HEK293 (cell line): Measurements from ENCODE around the gene S100A16.
A peak's percentile ranks its signal among the peaks of the same experiment; 100 is the strongest.

Experiments
- CTCF ChIA-PET: fragments of 350-600 bp; formaldehyde crosslinking; extraction: SDS; loops from one replicate; lab custom pipeline; 2021; ENCODE audit warnings: antibody characterized with exemption; lab: Yijun Ruan, JAX
- POLR2A ChIA-PET: fragments of 300-600 bp; formaldehyde crosslinking; extraction: SDS; loops from one replicate; lab custom pipeline; 2020; ENCODE audit warnings: antibody characterized with exemption, inconsistent platforms; lab: Yijun Ruan, JAX
- H3K27ac ChIP-seq: fragments of 200-500 bp; sonication (Bioruptor generic); 2 replicates; pipeline ENCODE4 v1.5.1; 2014; ENCODE audit warnings: low read depth, low read length, control low read depth, inconsistent platforms; ENCODE audit errors: extremely low read depth
- H3K36me3 ChIP-seq, 2 experiments: fragments of 200-500 bp in 1 of 2; sonication (Bioruptor generic) in 1 of 2; 1 replicate in 1 of 2; 2 replicates in 1 of 2; pipeline ENCODE4 v1.5.1; 2014 to 2017; ENCODE audit warnings: inconsistent platforms in 2 of 2, low read length in 2 of 2; ENCODE audit not compliant: control insufficient read depth in 2 of 2, insufficient read depth in 1 of 2
- H3K4me1 ChIP-seq: fragments of 200-500 bp; sonication (Bioruptor generic); 2 replicates; pipeline ENCODE4 v1.5.1; 2014; ENCODE audit warnings: mild to moderate bottlenecking, low read length, inconsistent platforms; ENCODE audit not compliant: control insufficient read depth, insufficient read depth
- H3K4me3 ChIP-seq: 2 replicates; pipeline ENCODE4 v1.5.1; 2011; ENCODE audit warnings: low read depth, mild to moderate bottlenecking, control low read depth, low read length, moderate library complexity
- H3K9me3 ChIP-seq: fragments of 200-500 bp; sonication (Bioruptor generic); 2 replicates; pipeline ENCODE4 v1.5.1; 2014; ENCODE audit warnings: low read depth, low read length, inconsistent platforms; ENCODE audit not compliant: control insufficient read depth, insufficient read depth
- BCL11B ChIP-seq: fragments of 450-650 bp; formaldehyde crosslinking; IDR thresholded peaks from 2 replicates; pipeline ENCODE4 v1.5.1; 2016; ENCODE audit warnings: low read depth, missing biosample characterization, missing genetic modification characterization
- ELK4 ChIP-seq: IDR thresholded peaks from 2 replicates; pipeline ENCODE4 v1.6.1; 2011; ENCODE audit warnings: mild to moderate bottlenecking, low read depth, low read length, borderline replicate concordance
- INSM2 ChIP-seq: fragments of 450-650 bp; formaldehyde crosslinking; IDR thresholded peaks from 2 replicates; pipeline ENCODE4 v1.5.1; 2016; ENCODE audit warnings: missing biosample characterization, missing genetic modification characterization
- ZBTB17 ChIP-seq: fragments of 450-650 bp; formaldehyde crosslinking; IDR thresholded peaks from 2 replicates; pipeline ENCODE4 v1.5.1; 2016; ENCODE audit warnings: missing biosample characterization, missing genetic modification characterization
- ZBTB7A ChIP-seq: fragments of 450-650 bp; formaldehyde crosslinking; IDR thresholded peaks from 2 replicates; pipeline ENCODE4 v1.5.1; 2016; ENCODE audit warnings: low read depth, missing biosample characterization, missing genetic modification characterization
- ZIC2 ChIP-seq: fragments of 450-650 bp; formaldehyde crosslinking; IDR thresholded peaks from 2 replicates; pipeline ENCODE4 v1.5.1; 2016; ENCODE audit warnings: missing biosample characterization, missing genetic modification characterization
- ZNF214 ChIP-seq: fragments of 450-650 bp; formaldehyde crosslinking; IDR thresholded peaks from 2 replicates; pipeline ENCODE4 v1.5.1; 2017; ENCODE audit warnings: missing biosample characterization, mild to moderate bottlenecking, missing genetic modification characterization, borderline replicate concordance
- ZNF362 ChIP-seq: fragments of 450-650 bp; formaldehyde crosslinking; IDR thresholded peaks from 2 replicates; pipeline ENCODE4 v1.5.1; 2016; ENCODE audit warnings: missing biosample characterization, missing genetic modification characterization
- ZNF701 ChIP-seq: fragments of 450-650 bp; formaldehyde crosslinking; IDR thresholded peaks from 2 replicates; pipeline ENCODE4 v1.5.1; 2016; ENCODE audit warnings: missing biosample characterization, missing genetic modification characterization
- ZNF777 ChIP-seq: fragments of 450-650 bp; formaldehyde crosslinking; IDR thresholded peaks from 2 replicates; pipeline ENCODE4 v1.5.1; 2017; ENCODE audit warnings: missing biosample characterization, missing genetic modification characterization, borderline replicate concordance
- ZNF830 ChIP-seq: fragments of 450-650 bp; IDR thresholded peaks from 2 replicates; pipeline ENCODE4 v1.5.0; 2018; ENCODE audit warnings: missing biosample characterization, missing genetic modification characterization, low read depth, mild to moderate bottlenecking, moderate library complexity
- ZNF843 ChIP-seq: fragments of 450-650 bp; formaldehyde crosslinking; IDR thresholded peaks from 2 replicates; pipeline ENCODE4 v1.5.1; 2016; ENCODE audit warnings: missing biosample characterization, missing genetic modification characterization

S100A16 gene

DNA sequence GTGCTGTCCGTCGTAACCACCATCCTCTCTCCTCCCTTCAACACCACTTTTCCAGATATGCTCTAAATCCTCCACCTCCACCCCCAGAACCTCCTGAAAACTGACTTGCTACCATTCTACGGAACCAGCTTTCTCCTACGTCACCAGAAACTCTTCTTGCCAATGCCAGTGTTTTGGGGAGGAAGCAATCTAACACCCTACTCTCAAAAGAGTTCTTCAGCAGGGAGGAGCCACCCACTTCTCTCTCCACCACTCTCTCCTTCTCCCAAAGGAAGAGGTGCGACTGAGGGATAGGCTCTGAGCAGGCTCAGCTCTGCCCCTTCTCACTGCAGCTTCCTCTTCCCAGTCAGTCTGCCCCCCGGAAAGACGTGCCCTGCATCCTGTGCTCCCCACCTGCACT lies 41.2 kb downstream of the S100A16 start:
- CTCF ChIA-PET = interaction anchor here (0.8 to 6.3 kb wide), 17 partner anchors 9 to 216 kb away, joined by 3 to 148 read pairs (median 4); partner anchors contain the start of genes CHTOP, S100A1, S100A13 and S100A6
- H3K9me3 ChIP-seq = no peaks in the 10 kb centered on the region
- no peak overlapping the region for H3K4me3 ChIP-seq
- no peaks in the 10 kb centered on the region for H3K36me3 ChIP-seq
- TF ChIP-seq INSM2 (no peak), ZNF701 (tag by site-specific recombination) (no peak), ZNF777 (tag by site-specific recombination) (no peak), ZNF214 (no peak), ZIC2 (no peak)
- no peak overlapping the region for H3K27ac ChIP-seq
- H3K4me1 ChIP-seq = peaks cover 1% of the 10 kb centered on the region
- POLR2A ChIA-PET = interaction anchor here (0.9 to 3.4 kb wide), 4 partner anchors 47 to 419 kb away, joined by 6 to 16 read pairs (median 9); partner anchors contain the start of genes CHTOP and S100A13

- H3K36me3 ChIP-seq = no peaks in the 10 kb centered on the region
- H3K4me3 ChIP-seq = no peak overlapping the region
- TF ChIP-seq ZBTB7A (tag by site-specific recombination) (no peak), ZNF362 (tag by site-specific recombination) (0 out of 2 replicates have a peak, but pooled peaks have one; percentile 19)
- CTCF ChIA-PET = interaction anchor here (3.4 to 6.3 kb wide), 5 partner anchors 10 to 62 kb away, joined by 8 to 148 read pairs (median 37); partner anchors contain the start of genes S100A1, S100A13 and S100A4
- H3K4me1 ChIP-seq = peaks cover 6% of the 10 kb centered on the region
- POLR2A ChIA-PET = interaction anchor here (1.4 to 3.4 kb wide), 2 partner anchors 56 to 419 kb away, joined by 6 to 16 read pairs; partner anchors contain the start of gene S100A13
- no peak overlapping the region for H3K27ac ChIP-seq
- H3K9me3 ChIP-seq = no peaks in the 10 kb centered on the region
These were observed 42.1 kb downstream of the S100A16 start for GRCh38 chr1:153570874-153571273.

- Histone ChIP-seq H3K9me3 (no peaks in the 10 kb centered on the region), H3K27ac (no peak overlapping the region), H3K36me3 (no peaks in the 10 kb centered on the region)
- TF ChIP-seq ZNF830 (tag by site-specific recombination) (no peak), BCL11B (tag by site-specific recombination) (no peak), ZBTB17 (tag by site-specific recombination) (no peak), ZNF843 (tag by site-specific recombination) (no peak), ZNF777 (tag by site-specific recombination) (no peak), ELK4 (no peak)
- TF ChIP-seq, all 188 proteins: peak for 0
- Histone ChIP-seq H3K4me1 (peaks cover 7% of the 10 kb centered on the region), H3K4me3 (no peak overlapping the region)
- ChIA-PET CTCF (interaction anchor here (0.5 to 6.3 kb wide), 9 partner anchors 7 to 416 kb away, joined by 3 to 148 read pairs (median 11); partner anchors contain the start of genes S100A1, S100A13 and S100A4), POLR2A (interaction anchor here (2.2 kb wide), 1 partner anchor 58 kb away, joined by 8 read pairs; the partner anchor contains the start of gene S100A13)
These were observed 43.5 kb downstream of the S100A16 start for GRCh38 chr1:153569465-153569864.
